OCI-LY7 (cell line): Measurements from ENCODE around the gene PHYKPL. TPM values are rescaled to one million over a fixed set of nuclear protein-coding genes. Genes with fewer than 3 reads are reported as not detected.
A peak's percentile ranks its signal among the peaks of the same experiment; 100 is the strongest.

Experiments used
- BruUV-seq: library from RNA; stranded (reverse); fragments of 400-500 nt; replicated peaks from 2 replicates; lab custom pipeline; 2021; lab: Mats Ljungman, UMichigan
- CTCF ChIA-PET: fragments of 300-600 bp; sonication (Branson Sonifier 250); formaldehyde crosslinking; loops from one replicate; lab custom pipeline; 2022; ENCODE audit warnings: antibody characterized with exemption; ENCODE audit not compliant: unreplicated experiment; lab: Charles Lee
- POLR2A ChIA-PET: fragments of 300-600 bp; sonication (Branson Sonifier 250); formaldehyde crosslinking; loops from one replicate; lab custom pipeline; 2022; ENCODE audit warnings: antibody characterized with exemption; lab: Charles Lee
- DNase-seq: peaks from one replicate; pipeline ENCODE4 v3.0.0-alpha.2; 2015; ENCODE audit warnings: low spot score
- H2AFZ ChIP-seq: fragments of 200-600 bp; sonication (generic), shearing (Covaris generic); 2 replicates; pipeline ENCODE4 v1.6.1; 2014; ENCODE audit warnings: mild to moderate bottlenecking, antibody characterized with exemption, low read length, moderate library complexity
- H3K27ac ChIP-seq: fragments of 200-600 bp; sonication (generic); 2 replicates; pipeline ENCODE4 v1.5.1; 2014; ENCODE audit warnings: mixed run types, low read depth, mild to moderate bottlenecking, moderate library complexity, low read length, inconsistent platforms; ENCODE audit not compliant: poor library complexity, severe bottlenecking
- H3K36me3 ChIP-seq: fragments of 200-600 bp; sonication (generic); 2 replicates; pipeline ENCODE4 v1.6.1; 2014; ENCODE audit warnings: mild to moderate bottlenecking, antibody characterized with exemption, low read length, moderate library complexity, mixed read lengths; ENCODE audit not compliant: insufficient read depth
- H3K4me1 ChIP-seq: fragments of 200-600 bp; sonication (generic); 2 replicates; pipeline ENCODE4 v1.5.1; 2014; ENCODE audit warnings: mild to moderate bottlenecking, low read length; ENCODE audit not compliant: insufficient read depth, poor library complexity, severe bottlenecking
- H3K4me2 ChIP-seq: fragments of 200-600 bp; sonication (generic); 2 replicates; pipeline ENCODE4 v1.6.1; 2014; ENCODE audit warnings: mild to moderate bottlenecking, low read length
- H3K4me3 ChIP-seq: fragments of 200-600 bp; sonication (generic); 2 replicates; pipeline ENCODE4 v1.5.1; 2014; ENCODE audit warnings: mild to moderate bottlenecking, low read depth, low read length; ENCODE audit not compliant: poor library complexity, severe bottlenecking
- H3K79me2 ChIP-seq: fragments of 200-600 bp; sonication (generic); 2 replicates; pipeline ENCODE4 v1.6.1; 2016; ENCODE audit warnings: low read depth, mild to moderate bottlenecking, low read length, moderate library complexity, mixed read lengths; ENCODE audit not compliant: insufficient read depth
- H3K9me2 ChIP-seq: fragments of 200-600 bp; sonication (generic); 2 replicates; pipeline ENCODE4 v1.6.1; 2016; ENCODE audit warnings: mild to moderate bottlenecking, low read length, mixed read lengths; ENCODE audit not compliant: insufficient read depth
- H3K9me3 ChIP-seq: fragments of 200-600 bp; sonication (generic); 2 replicates; pipeline ENCODE4 v1.6.1; 2014; ENCODE audit warnings: mild to moderate bottlenecking, mixed run types, low read length, mixed read lengths
- H4K20me1 ChIP-seq: fragments of 200-600 bp; sonication (generic); 2 replicates; pipeline ENCODE4 v1.6.1; 2014; ENCODE audit warnings: mild to moderate bottlenecking, antibody characterized with exemption, low read length, moderate library complexity, mixed read lengths; ENCODE audit not compliant: insufficient read depth
- EZH2phosphoT487 ChIP-seq: fragments of 200-600 bp; sonication (generic); IDR thresholded peaks from 2 replicates; pipeline ENCODE4 v1.6.1; 2018; ENCODE audit warnings: low read depth, borderline replicate concordance, mild to moderate bottlenecking, mixed run types, antibody characterized with exemption, low read length, moderate library complexity, mixed read lengths
- intact Hi-C: fragments of 100-400 bp; cut with micrococcal nuclease; formaldehyde crosslinking; loops from one replicate; pipeline ENCODE4 v1.10.0; 2022; ENCODE audit not compliant: unreplicated experiment
- total RNA-seq, 2 experiments: library from RNA; depleted of rRNA in 1 of 2; stranded (reverse); fragments of >200 nt in 1 of 2; shearing (Covaris generic) in 1 of 2; gene quantifications; 2 replicates each; pipeline ENCODE4 v1.2.3, GENCODE V29; 2014 to 2022
- TF ChIP-seq, protein P1 (sequence below): fragments of 200-600 bp; sonication (generic); conservative IDR thresholded peaks from 2 replicates; pipeline ENCODE4 v1.5.1; 2014; ENCODE audit warnings: mild to moderate bottlenecking, antibody characterized with exemption, low read length, moderate library complexity, mixed read lengths

Gene PHYKPL
- total RNA-seq, 2 experiments from 2014 or later = 86.3 to 146 TPM

DNA sequence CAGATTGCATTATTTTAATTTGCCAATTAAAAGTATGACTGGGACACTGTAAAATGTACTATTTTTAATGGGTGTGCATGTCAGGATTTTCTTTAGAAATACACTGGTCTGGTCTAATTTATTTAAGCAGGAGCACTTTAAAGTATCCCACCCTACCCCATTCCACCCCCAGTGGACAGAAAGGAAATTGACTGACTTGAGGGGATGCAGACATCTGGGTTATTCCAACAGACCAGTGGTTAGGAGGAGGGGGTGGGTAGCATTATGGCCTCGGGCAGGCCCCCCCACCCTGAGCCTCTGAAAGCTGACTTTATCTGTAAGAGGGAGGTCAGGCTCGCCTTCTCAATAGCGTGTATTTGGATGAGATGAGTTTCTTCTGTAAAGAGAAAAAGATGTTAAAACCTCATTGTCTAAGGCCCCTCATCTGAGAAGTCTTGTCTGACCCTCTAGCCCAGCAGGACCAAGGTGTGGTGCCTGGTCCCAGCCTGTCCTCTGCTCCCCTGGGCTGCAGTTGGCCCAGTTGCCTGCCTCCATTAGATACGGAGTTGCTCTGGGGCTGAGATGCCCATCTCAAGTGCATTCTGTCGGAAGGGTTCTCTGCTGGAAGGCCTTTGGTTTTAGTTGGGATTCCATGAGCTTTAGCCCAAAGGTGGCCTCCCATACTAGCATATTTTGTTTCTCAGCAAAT is 23.9 kb downstream of the PHYKPL start:
- no TSS peak for BruUV-seq
- no peak overlapping the region for H2AFZ ChIP-seq
- no peak for TF ChIP-seq EZH2phosphoT487
- TF ChIP-seq, protein P1, sequence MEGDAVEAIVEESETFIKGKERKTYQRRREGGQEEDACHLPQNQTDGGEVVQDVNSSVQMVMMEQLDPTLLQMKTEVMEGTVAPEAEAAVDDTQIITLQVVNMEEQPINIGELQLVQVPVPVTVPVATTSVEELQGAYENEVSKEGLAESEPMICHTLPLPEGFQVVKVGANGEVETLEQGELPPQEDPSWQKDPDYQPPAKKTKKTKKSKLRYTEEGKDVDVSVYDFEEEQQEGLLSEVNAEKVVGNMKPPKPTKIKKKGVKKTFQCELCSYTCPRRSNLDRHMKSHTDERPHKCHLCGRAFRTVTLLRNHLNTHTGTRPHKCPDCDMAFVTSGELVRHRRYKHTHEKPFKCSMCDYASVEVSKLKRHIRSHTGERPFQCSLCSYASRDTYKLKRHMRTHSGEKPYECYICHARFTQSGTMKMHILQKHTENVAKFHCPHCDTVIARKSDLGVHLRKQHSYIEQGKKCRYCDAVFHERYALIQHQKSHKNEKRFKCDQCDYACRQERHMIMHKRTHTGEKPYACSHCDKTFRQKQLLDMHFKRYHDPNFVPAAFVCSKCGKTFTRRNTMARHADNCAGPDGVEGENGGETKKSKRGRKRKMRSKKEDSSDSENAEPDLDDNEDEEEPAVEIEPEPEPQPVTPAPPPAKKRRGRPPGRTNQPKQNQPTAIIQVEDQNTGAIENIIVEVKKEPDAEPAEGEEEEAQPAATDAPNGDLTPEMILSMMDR = peak; percentile 61
- H3K27ac ChIP-seq = no peak overlapping the region
- peaks cover 55% of the 10 kb centered on the region for H3K79me2 ChIP-seq
- H3K36me3 ChIP-seq = peaks cover 93% of the 10 kb centered on the region
- ChIA-PET CTCF (no interaction called here), POLR2A (no interaction called here)
- H3K4me3 ChIP-seq = no peak overlapping the region
- H4K20me1 ChIP-seq = peaks cover 55% of the 10 kb centered on the region
- H3K9me2 ChIP-seq = no peaks in the 10 kb centered on the region
- intact Hi-C loops = no loop called here
- DNase-seq = peak; percentile 37
- H3K4me1 ChIP-seq = peaks cover 24% of the 10 kb centered on the region
- H3K4me2 ChIP-seq = peak overlapping the region; percentile 99; the same call in 1 of the 2 replicates
- no peaks in the 10 kb centered on the region for H3K9me3 ChIP-seq

DNA sequence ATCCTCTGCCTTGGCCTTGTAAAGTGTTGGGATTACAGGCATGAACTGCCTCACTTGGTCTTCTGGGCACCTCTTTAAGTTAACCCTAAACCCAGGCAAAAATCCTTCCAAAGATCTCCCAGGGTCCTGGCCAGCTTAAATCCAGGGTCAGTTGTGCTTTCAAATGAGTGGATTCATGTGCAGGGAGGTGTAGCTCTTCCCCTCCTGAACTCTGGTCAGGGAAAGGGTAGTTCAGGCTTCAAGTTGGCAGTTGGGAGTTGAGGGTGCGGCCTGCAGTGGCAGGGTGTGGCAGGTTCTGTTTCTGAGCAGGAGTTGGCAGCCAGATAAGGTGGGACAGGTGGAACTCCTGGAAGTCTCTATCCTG is 24.7 kb downstream of the PHYKPL start:
- no peak for DNase-seq
- peaks cover 85% of the 10 kb centered on the region for H3K36me3 ChIP-seq
- CTCF ChIA-PET = no interaction called here
- no peak overlapping the region for H2AFZ ChIP-seq
- BruUV-seq = TSS peak; percentile 0
- H4K20me1 ChIP-seq = peaks cover 55% of the 10 kb centered on the region
- H3K4me1 ChIP-seq = peaks cover 20% of the 10 kb centered on the region
- POLR2A ChIA-PET = interaction anchor here (0.9 to 1.5 kb wide), 2 partner anchors 23 to 24 kb away, joined by 3 to 4 read pairs; no protein-coding TSS in a partner anchor
- intact Hi-C loops = no loop called here
- H3K9me2 ChIP-seq = no peaks in the 10 kb centered on the region
- TF ChIP-seq, protein P1 = no peak
- TF ChIP-seq EZH2phosphoT487 = no peak
- H3K27ac ChIP-seq = no peak overlapping the region
- no peaks in the 10 kb centered on the region for H3K9me3 ChIP-seq
- H3K79me2 ChIP-seq = peaks cover 59% of the 10 kb centered on the region
- no peak overlapping the region for H3K4me3 ChIP-seq
- H3K4me2 ChIP-seq = peak overlapping the region; percentile 99
